Stimulated activated CD8-positive, alpha-beta memory T cell treated with anti-CD3 and anti-CD28 coated beads, Interleukin-7, amount 100 ng/mL, for 48 hours (primary cell): ENCODE data around the gene ELL.
"Not testable (repeated sequence)": the region's sequence is repeated elsewhere in the genome, so short reads cannot be mapped to it uniquely, and the experiment has no call there.

Experiments
- DNase-seq, 2 donors: peaks; one replicate each; pipeline ENCODE4 v3.0.0-alpha.2; 2020; ENCODE audit warnings: low read depth in 1 of 2; ENCODE audit errors: extremely low read depth in 1 of 2

Gene ELL

DNA sequence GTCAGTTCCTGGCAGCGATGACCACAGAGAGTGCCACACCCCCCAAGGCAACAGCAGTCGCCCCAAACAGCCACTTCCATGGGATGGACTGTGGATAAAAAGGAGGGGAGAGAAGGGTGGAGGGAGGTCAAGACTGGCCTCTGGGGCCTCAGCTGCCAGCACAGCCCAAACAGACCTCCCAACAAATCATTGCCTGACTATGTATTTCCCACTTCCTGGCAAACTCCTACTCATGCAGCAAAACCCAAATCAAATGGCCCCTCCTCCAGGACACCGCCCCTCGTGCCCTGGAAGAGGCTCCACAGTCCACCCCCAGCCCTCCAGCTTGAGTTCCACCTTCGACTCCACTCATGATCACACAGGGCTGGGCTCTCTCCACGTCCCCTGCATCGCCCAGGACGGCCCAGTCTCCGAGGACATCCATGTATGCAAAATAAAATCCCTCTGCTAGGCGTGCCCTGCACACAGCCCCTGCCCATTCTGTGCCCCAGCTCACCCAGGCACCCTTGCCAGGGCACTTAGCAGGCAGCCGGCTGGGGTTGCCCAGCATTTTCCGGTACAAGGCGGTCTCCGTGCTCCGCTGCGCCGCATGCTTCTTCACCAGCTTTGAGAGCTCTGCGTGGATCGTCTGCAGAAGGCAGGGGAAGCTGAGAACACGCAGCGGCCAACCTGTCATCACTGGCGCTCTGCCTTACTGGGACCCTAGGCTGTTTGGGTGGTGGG, 10.5 kb upstream of the ELL start:
- no peak for DNase-seq

DNA sequence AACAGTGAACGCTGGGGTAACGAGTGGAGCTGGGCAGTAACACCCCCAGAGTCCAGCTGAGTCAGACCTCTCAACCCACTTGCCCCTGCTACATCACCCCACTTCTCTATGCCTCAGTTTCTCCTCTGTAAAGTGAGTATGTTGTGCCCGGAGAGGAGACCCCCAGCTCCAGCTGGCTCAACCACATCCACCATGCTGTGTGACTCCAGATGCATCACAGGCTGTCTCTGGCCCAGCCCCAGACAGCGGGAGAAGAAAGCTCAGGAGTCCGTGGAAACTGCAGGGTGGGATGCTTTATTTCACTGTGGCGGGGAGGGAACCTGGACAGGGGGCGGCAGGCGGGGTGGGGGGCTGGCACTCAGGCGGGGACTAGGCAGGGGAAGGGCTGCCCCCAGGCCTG, 9.6 kb upstream of the ELL start:
- DNase-seq = no peak

DNA sequence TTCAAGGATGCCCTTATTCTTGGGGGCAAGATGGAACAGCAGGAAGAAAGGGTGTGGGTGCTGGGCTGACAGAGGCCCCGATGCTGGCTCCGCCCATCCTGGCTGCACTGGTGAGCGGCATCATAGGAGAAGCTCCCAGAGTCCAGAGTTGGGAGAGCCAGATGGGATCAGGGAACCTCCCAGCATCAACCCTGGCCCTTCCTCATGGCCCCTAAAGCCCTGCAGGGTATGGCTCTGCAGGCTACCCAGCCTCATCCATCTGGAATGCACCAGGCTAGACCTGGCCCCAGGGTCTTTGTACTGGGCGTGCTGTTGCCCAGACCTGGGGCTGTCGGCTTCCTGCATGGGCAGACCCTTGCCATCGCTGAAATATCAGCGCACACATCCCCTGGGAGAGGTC, 7.9 kb upstream of the ELL start:
- no peak for DNase-seq

DNA sequence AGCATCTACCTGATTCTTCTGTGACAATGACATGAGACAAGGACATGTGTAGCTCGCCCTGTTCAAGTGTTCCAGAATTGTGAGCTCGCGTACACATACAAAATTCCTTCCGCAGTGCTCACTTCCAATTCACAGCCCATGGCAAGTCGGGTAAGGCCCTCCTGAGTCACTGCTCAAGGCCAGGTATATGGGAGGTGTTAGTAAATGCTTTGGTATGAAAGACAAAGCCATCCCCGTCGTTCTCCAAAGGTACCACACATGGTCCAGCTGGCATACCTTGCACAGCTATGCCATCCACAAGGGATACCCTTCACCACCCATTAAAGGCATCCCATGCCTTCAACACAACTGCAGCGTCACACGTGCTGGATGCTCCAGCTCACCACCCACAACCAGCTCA, 4.4 kb upstream of the ELL start:
- DNase-seq = no peak

DNA sequence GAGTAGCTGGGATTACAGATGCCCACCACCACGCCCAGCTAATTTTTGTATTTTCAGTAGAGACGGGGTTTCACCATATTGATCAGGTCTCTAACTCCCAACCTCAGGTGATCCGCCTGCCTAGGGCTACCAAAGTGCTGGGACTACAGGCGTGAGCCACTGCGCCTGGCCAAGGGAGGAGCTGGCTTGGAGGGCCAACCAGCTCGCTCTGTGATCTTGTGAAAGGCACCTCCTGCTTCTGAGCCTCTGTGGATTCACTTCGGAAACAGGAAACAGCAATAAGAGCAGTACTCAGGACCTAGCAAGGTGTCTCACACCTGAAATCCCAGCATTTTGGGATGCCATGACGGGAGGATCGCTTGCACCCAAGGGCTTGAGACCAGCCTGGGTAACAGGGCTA, 2.0 kb upstream of the ELL start:
- no peak for DNase-seq

DNA sequence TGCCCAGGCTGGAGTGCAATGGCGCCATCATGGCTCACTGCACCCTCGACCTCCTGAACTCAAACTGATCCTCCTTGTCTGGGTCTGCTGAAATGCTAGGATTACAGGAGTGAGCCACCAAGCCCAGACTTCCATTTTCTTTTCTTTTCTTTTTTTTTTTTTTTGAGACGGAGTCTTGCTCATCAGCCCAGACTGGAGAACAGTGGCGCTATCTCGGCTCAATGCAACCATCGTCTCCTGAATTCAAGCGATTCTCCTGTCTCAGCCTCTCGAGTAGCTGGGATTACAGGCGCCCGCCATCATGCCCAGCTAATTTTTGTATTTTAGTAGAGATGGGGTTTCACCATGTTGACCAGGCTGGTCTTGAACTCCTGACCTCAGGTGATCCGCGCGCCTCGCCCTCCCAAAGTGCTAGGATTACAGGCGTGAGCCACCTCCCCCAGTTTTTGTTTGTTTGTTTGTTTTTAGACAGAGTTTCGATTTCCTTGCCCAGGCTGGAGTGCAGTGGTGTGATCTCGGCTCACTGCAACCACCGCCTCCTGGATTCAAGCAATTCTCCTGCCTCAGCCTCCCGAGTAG, 1.1 kb upstream of the ELL start:
- DNase-seq = not testable (repeated sequence)

DNA sequence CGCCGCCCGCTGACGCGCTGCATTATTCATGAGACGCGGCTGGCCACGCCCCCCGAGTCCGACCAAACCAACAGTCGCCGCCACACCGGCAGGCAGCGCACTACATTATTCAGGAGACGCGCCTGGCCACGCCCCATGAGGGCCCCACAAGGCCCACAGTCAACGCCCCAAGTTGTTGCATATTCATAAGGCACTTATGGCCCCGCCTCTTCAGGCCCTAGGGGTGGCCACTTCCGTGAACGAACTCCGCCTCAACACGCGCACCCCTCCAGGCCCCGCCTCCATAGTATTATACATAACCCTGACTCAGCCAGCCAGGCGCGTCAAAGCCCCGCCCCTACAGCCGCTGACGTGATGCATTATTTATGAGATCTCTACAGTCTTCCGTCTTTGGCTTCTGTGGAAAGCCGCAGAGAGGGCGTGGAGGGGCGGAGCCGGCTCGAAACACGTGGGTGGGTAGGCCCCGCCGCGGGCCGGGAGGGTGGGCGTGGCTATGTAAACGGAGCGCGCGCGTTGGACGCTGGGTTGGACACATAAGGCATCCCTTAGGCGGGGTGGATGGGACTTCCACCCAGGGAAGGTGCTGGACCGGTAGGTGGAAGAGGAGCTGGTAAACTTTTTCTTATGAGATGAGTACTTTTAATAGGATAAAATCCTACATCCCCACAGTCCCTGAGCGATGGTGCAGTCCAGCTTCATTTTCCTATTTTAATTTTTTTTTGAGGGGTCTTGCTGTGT, 423 bp upstream of the ELL start:
- peak; percentile 100 for DNase-seq

DNA sequence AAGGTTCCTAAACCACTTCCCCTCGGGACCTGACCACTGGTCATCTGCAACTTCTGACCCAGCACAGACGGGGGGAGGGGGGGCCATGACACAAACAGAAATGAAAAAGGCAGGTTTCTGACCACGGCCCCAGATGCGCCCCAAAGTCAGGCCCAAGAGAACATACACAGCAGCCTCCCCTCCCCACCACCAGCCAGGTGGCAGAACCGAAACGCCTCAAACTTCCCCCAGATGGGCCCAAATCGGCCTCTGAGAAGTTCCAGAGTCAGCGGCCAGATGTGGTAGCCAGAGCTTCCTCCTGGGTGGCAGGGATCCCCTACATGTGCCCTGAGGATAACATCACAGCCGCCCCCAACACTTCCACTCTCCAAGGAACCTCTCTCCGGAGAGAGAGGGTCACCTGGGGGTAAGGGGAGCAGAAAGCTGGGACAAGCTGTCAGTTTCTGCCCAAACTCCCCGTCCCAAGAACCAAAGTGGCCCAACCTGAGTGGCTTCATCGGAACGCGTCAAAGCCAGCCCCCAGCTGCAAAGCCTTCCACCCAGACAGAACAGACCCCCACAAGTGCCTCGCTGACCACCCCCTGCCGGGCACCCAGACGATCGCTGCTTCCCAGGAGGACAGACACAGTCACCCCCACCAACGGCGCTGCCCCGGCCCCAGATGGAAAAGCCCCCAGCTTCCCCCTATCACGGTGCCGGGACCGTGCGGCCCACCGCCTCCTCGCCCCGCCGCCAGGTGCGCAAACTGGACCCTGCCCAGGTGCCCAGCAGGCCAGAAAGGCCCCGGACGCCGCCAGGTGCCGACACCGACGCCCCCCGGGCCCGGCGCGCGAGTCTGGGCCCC, 800 bp downstream of the ELL start:
- DNase-seq = no peak

DNA sequence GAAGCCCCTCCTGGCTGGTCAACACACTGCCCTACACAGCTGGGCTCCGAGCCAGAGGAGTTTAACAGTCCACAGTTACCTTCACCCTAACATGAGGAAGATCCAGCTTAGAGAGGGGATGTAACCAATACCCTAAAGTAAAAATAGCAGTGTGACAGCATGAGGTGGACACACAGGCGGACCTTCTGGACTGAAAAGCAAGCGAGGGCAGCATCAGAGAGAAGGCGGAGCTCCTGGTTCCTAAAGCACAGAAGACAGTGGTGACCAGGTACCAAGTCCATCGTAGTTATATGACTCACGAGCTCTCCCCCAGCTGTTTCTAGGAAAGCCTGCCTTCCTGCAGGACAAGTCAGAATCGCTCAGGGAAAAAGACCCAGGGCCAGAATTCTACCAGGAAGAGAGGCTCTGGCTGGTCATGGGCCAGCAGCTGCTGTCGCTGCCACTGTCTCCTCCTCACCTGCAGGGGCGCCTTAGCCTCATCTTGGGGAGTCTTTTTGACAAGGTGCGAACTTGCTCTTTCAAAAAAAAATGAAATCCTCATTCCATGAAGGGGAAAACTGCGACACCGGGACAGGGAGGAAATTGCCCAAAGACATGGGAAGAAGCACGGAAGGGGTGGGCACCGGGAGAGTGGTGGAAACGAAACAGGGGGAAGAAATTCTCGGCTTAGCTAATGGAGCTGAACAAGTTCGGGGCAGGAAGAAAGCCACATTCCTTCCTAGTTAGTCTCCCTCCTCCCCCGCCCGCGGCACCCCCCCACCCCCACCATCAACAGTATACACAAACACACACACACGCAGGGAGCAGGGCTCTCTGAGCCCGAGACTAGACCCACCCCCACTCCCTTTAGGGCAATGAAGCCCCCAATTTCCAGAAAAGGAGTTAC, 1.7 kb downstream of the ELL start:
- DNase-seq = no peak

DNA sequence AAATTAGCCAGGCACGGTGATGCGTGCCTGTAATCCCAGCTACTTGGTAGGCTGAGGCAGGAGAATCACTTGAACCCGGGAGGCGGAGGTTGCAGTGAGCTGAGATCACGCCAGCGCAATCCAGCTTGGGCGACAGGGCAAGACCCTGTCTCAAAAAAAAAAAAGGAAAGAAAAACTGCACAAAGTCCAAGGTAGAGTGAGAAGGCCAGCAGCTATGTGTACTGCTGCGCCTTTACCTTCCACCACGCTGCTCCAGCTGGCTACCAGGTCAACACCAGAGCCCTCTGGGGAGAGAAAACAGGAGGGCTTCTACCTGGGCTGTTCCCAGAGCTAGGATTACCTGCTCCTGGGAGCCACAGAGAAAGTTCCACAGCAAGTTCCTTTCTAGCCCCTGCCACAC, 3.2 kb downstream of the ELL start:
- no peak for DNase-seq

DNA sequence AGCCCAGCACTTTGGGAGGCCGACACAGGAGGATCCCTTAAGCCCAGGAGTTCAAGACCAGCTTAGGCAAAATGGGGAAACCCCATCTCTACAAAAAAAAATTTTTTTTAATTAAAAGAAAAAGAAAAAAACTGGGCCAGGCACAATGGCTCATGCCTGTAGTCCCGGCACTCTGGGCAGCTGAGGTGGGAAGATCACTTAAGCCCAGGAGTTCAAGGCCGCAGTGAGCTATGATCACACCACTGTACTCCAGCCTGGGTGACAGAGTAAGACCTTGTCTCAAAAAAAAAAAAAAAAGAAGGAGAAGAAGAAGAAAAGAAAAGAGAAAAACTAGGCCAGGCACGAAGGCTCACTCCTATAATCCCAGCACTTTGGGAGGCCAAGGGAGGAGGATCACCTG, 4.3 kb downstream of the ELL start:
- no peak for DNase-seq

DNA sequence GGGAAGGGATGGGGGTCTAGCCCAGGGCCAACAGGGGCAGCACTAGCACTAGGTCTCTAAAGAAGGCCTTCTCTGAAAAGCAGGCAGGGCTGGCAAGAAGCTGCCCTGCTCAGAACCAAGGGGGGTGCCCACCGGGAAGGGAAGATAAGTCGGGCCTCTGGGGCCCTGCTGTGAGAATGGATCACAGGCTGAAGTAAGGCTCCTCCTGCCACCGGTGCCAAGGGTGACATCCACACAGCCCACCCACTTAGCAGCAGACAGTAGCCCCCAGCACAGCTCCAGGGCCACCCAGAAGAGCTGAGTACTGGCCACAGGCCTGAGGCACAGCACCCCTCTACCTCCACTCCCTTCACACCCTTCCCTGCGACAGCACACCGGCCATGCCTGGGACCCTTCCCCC, 5.9 kb downstream of the ELL start:
- no peak for DNase-seq

DNA sequence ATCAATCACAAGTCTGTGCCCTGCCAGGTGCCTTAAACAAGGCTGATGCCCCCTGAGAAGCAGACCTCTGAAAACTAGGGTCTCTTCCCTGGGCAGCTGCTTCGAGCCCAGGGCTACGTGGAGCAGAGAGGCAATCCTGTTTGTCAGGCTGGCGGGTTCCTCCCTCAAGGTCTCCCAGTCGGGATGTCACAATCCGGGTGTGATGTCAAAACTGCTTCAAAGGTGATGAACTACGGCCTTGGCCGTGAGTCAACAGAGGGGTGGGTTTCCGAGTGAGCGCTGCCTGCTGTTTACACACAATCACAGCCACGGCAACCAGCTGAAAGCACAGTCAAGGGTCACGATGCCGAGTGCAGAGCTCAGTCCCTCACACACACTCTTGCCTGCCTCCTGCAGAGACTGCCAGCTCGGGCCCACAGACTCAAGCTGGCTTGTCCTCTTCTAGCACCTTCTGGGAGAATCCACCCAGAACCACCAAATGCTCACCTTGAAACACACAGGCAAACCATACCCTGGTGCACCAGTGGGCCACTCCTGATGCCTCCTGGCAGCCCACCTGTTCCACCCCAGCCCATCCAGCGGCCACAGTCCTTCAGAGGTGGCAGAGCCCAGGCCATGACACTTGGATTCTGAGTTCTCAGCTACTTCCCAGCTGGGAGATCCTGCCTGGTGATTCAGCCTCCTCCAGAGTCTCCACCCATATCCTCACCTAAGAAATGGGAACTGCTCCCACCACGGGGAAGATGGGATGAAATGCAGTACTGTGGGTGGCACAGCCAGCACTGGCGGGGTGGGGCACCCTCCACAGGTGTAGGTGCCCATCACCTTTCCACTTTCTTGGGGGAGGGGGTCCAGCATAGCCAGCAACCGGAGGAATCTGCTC, 6.8 kb downstream of the ELL start:
- DNase-seq = no peak

DNA sequence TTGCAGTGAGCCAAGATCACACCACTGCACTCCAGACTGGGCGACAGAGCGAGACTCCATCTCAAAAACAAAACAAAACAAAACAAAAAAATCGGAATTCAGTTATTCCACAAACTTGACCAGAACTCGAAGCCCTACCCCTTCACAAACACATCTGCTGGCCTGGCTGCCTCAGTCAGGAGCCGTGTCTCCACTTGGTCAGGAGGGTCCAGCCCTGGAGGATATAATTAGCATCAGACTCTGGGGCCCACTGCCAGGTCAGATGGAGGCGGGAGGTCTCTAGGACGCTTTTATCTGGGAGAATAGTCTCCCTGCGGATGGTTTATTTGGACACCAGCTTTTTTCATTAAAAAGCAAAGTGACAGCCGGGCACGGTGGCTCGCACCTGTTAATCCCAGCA, 8.0 kb downstream of the ELL start:
- DNase-seq = no peak

DNA sequence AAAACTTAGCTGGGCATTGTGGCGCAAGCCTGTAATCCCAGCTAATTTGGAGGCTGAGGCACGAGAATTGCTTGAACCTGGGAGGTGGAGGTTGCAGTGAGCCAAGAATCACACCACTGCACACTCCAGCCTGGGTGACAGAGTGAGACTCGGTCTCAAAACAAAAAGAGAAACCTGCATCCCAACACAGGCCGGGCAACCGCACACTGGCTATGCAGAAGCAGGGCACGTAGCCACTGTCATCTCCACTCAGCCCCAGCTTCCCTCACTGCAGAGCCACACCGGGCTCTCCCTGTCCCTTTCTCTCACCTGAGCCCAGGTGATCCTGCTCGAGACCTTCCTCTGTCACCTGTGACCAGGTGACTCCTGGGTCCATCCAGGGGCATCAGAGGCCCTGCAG, 11.7 kb downstream of the ELL start:
- DNase-seq = no peak

DNA sequence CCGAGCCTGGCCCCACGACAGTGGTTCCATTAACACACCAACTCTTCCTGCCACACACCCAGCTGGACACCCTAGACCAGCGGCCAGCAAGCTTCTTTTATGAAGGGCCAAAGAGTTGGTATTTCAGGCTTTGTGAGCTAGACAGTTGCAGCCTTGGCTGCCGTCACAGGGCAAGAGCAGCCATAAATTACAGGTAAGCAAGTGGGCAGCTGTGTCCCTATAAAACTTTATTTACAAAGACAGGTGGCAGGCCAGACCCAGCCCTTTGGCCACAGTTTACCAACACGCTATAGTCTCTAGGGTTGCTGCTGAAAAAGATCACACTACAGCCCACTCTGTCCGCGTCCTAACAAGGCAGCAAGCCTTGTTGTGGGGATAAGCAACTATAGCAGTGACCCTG, 13.3 kb downstream of the ELL start:
- DNase-seq = no peak

DNA sequence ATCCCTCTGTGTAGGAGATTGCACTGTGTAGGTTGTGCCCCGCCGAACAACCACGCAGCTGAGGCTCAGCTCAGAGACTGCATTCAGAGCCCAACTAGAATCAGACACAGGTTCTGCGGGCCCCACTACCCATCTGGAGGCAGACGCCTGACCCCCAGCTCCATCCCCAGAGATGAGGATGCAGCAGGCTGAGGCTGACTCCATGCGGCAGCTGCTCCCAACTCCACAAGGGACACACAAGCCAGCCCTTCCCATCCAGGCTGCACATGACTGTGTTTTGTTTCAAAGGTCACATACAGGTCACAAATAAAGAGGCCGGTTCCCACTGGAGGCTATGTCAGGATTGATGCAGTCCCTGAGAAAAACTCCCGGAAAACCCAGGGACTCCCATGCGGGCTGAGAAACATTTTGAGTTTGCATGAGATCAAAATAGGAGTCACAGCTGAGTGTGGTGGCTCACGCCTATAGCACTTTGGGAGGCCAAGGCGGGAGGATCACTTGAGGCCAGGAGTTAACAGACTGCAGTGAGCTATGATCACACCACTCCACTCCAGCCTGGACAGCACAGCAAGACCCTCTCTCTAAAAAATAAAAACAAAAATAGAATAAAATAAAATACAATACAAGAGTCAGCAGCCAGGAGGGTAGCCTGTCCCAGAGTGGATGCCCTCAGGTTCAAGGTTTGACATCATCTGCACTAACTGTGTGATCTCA, 14.0 kb downstream of the ELL start:
- DNase-seq = no peak

DNA sequence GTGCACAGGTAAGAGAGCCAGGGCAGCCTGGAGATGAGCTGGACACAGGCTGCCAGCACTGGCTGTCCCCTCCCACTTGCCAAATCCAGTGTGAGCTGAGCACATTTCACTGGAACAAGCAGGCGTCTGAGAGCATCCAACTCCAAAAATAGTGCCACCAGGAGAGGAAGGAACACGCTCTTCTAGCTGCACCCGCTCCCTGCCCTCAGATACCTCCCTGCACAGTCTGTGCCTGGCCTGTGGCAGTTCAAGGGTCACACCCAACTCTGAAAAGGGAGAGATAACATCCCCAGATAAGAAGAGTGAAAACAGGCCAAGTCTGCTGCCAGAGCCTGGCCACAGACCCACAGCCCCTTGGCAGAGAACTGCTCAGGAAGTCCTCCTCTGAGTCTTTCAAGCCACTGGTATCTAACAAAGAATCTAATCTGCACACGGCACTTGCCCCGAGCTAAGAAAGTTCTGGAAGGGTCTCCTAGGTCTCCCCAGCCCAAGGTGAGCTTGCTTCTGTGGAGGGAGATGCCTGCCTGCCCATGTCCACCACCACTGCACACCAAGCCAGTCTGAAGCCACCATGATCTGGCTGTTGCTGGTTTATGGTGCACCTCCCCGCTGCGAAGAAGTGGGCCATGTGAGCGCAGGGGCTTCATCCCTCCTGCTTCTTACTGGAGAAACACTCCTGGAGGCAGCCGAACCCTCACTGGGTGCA, 14.7 kb downstream of the ELL start:
- no peak for DNase-seq
